Smooth muscle cell (in vitro differentiated cells): ENCODE measurements around the gene B3GNT8. TPM values are rescaled to one million over a fixed set of nuclear protein-coding genes. Genes with fewer than 3 reads are reported as not detected.

ENCODE experiments used
- DNase-seq: peaks from one replicate; lab custom pipeline; 2025; ENCODE audit not compliant: unreplicated experiment; lab: John Stamatoyannopoulos, UW
- H2AFZ ChIP-seq: fragments of 200-600 bp; sonication (generic); 2 replicates; pipeline ENCODE4 v1.6.0; 2016; ENCODE audit warnings: antibody characterized with exemption, low read depth, mild to moderate bottlenecking
- H3F3A ChIP-seq: fragments of 200-600 bp; sonication (generic); 2 replicates; pipeline ENCODE4 v1.6.0; 2017; ENCODE audit warnings: antibody characterized with exemption, low read depth
- H3K27ac ChIP-seq: fragments of 200-600 bp; sonication (generic); 2 replicates; pipeline ENCODE4 v1.5.1; 2016; ENCODE audit warnings: low read depth, mild to moderate bottlenecking
- H3K27me3 ChIP-seq: fragments of 200-600 bp; sonication (generic); 2 replicates; pipeline ENCODE4 v1.6.1; 2016; ENCODE audit warnings: low read depth, mild to moderate bottlenecking
- H3K36me3 ChIP-seq: fragments of 200-600 bp; sonication (generic); 2 replicates; pipeline ENCODE4 v1.5.1; 2016; ENCODE audit warnings: low read depth
- H3K4me1 ChIP-seq: fragments of 200-600 bp; sonication (generic); 2 replicates; pipeline ENCODE4 v1.5.1; 2016; ENCODE audit warnings: low read depth
- H3K4me2 ChIP-seq: fragments of 200-600 bp; sonication (generic); 2 replicates; pipeline ENCODE4 v1.6.0; 2016; ENCODE audit warnings: mild to moderate bottlenecking
- H3K4me3 ChIP-seq: fragments of 200-600 bp; sonication (generic); 2 replicates; pipeline ENCODE4 v1.5.1; 2016; ENCODE audit warnings: mild to moderate bottlenecking
- H3K79me2 ChIP-seq: fragments of 200-600 bp; sonication (generic); 2 replicates; pipeline ENCODE4 v1.6.0; 2016; ENCODE audit warnings: low read depth, mild to moderate bottlenecking
- H3K9ac ChIP-seq: fragments of 200-600 bp; sonication (generic); 2 replicates; pipeline ENCODE4 v1.6.0; 2016; ENCODE audit warnings: low read depth
- H3K9me3 ChIP-seq: fragments of 200-600 bp; sonication (generic); replicated peaks from 2 replicates; pipeline ENCODE4 v1.5.1; 2016; ENCODE audit warnings: low read depth
- H4K20me1 ChIP-seq: fragments of 200-600 bp; sonication (generic); 2 replicates; pipeline ENCODE4 v1.6.0; 2016; ENCODE audit warnings: low read depth
- WGBS: methylation state at CpG from one replicate; pipeline ENCODE4 v1.1.7; 2016; ENCODE audit warnings: low lambda C conversion rate; 5-methylcytosine and 5-hydroxymethylcytosine counted together
- polyA plus RNA-seq: library from polyadenylated mRNA; unstranded; fragments of >200 nt; fragmentation: Nextera tagmentation; extraction: Ambion mirVana; gene quantifications from 2 replicates; pipeline ENCODE4 v1.2.1, GENCODE V29; 2016
- total RNA-seq: library from RNA; depleted of rRNA; stranded (reverse); fragments of >200 nt; gene quantifications from 2 replicates; pipeline ENCODE4 v1.2.3, GENCODE V29; 2014
- TF ChIP-seq, protein P1 (sequence below): fragments of 200-600 bp; sonication (generic); IDR thresholded peaks from 2 replicates; pipeline ENCODE4 v1.5.1; 2017; ENCODE audit warnings: borderline replicate concordance, mild to moderate bottlenecking, antibody characterized with exemption; ENCODE audit not compliant: insufficient read depth, poor library complexity, severe bottlenecking

Gene B3GNT8
- total and polyA plus RNA-seq, 2 experiments from 2014 or later: 0.85 to 1.7 TPM

DNA sequence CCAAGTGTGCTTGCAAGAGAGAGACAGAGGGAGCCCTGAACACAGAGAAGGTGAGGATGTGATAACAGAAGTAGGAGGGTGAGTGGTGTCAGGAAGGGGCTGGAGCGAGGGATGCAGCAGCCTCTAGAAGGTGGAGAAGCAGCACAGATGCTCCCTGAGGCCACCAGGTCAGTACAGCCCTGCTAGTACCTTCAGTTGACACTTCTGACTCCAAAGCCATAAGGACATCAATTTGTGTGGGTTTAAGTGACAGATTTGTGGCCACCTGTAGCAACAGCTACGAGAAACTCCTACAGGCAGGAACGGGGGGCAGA, 22.6 kb upstream of the B3GNT8 start:
- Histone ChIP-seq H3K9me3 (no peaks in the 10 kb centered on the region), H3K36me3 (no peaks in the 10 kb centered on the region), H3F3A (no peaks in the 10 kb centered on the region), H3K4me1 (no peaks in the 10 kb centered on the region), H3K27ac (no peak overlapping the region), H3K4me3 (no peak overlapping the region), H4K20me1 (no peaks in the 10 kb centered on the region), H3K79me2 (no peaks in the 10 kb centered on the region), H3K27me3 (peaks cover 7% of the 10 kb centered on the region), H2AFZ (no peak overlapping the region), H3K4me2 (no peak overlapping the region), H3K9ac (no peak overlapping the region)
- DNase-seq: no peak
- 86% methylated on average over 3 of the region's 3 CpGs for WGBS
- TF ChIP-seq, protein P1, sequence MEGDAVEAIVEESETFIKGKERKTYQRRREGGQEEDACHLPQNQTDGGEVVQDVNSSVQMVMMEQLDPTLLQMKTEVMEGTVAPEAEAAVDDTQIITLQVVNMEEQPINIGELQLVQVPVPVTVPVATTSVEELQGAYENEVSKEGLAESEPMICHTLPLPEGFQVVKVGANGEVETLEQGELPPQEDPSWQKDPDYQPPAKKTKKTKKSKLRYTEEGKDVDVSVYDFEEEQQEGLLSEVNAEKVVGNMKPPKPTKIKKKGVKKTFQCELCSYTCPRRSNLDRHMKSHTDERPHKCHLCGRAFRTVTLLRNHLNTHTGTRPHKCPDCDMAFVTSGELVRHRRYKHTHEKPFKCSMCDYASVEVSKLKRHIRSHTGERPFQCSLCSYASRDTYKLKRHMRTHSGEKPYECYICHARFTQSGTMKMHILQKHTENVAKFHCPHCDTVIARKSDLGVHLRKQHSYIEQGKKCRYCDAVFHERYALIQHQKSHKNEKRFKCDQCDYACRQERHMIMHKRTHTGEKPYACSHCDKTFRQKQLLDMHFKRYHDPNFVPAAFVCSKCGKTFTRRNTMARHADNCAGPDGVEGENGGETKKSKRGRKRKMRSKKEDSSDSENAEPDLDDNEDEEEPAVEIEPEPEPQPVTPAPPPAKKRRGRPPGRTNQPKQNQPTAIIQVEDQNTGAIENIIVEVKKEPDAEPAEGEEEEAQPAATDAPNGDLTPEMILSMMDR: no peak

DNA sequence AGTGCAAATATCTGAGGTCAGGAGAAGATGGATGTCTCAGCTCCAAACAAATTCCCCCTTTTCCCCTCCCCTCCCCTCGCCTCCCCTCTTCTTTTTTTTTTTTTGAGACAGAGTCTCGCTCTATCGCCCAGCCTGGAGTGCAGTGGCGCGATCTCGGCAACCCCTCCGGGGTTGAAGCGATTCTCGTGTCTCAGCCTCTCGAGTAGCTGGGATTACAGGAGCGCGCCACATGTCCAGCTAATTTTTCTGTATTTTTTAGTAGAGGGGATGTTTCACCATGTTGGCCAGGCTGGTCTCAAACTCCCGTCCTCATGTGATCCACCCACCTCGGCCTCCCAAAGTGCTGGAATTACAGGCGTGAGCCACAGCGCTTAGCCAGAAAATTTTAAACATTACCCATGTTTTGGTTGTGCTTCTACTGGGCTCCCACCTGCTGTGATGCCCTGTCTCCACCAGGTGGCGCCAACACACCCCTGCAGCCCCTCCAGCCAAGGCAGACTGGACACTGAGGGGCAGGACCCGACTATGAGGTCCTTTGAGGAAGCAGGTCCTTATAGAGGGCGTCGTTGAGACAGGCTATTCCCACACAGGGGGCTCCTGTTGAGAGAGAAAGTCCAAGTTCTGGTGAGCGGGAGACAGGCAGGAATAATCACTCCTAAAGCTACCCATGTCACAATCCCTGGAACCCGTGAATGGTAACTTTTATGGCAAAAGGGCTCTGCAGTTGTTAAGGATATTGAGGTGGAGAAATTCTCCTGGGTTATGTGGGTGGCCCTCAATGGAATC, 22.1 kb upstream of the B3GNT8 start:
- Histone ChIP-seq H3K4me3 (peak overlapping the region; percentile 34), H3K79me2 (no peaks in the 10 kb centered on the region), H3K4me1 (no peaks in the 10 kb centered on the region), H3K27me3 (peaks cover 7% of the 10 kb centered on the region), H3K9ac (no peak overlapping the region), H3K27ac (no peak overlapping the region), H3F3A (no peaks in the 10 kb centered on the region), H4K20me1 (no peaks in the 10 kb centered on the region), H2AFZ (peak overlapping the region; percentile 87), H3K9me3 (no peaks in the 10 kb centered on the region), H3K4me2 (peak overlapping the region; percentile 83), H3K36me3 (no peaks in the 10 kb centered on the region)
- 26% methylated on average over 18 of the region's 22 CpGs for WGBS
- TF ChIP-seq, protein P1: peak; percentile 98
- peak; percentile 46 for DNase-seq

DNA sequence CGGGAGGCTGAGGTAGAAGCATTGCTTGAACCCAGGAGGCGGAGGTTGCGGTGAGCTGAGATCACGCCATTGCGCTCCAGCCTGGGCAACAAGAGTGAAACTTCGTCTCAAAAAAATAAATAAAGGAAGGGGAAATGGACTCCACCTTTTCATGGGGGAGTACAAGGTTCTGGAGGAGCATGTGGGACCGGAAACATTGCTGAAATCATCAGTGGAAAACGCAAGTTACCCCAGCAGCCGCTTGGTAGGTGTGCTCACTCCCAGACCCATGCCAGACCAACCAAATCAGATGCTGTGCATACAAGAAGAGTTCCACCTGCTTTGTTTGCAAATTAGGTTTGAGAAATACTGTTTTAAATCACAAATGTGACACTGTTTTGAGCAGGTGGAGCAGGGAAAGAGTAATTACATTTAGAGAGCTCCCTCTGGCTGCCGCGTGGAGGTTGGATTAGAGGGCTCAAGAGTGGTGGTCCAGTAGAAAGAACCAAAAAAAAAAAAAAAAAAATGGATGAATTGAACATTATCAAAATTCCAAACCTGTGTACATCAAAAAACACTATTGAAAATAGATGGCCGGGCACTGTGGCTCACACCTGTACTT, 20.7 kb upstream of the B3GNT8 start:
- no peaks in the 10 kb centered on the region for H4K20me1 ChIP-seq

More for the DNA sequence above, 20.7 kb upstream of the B3GNT8 start:
- no peak overlapping the region for H3K27ac ChIP-seq
- H3K4me1 ChIP-seq: no peaks in the 10 kb centered on the region
- H3K27me3 ChIP-seq: peaks cover 7% of the 10 kb centered on the region
- H3K36me3 ChIP-seq: no peaks in the 10 kb centered on the region
- H3K9ac ChIP-seq: no peak overlapping the region
- no peak overlapping the region for H2AFZ ChIP-seq
- no peaks in the 10 kb centered on the region for H3K9me3 ChIP-seq
- no peaks in the 10 kb centered on the region for H3K79me2 ChIP-seq
- H3K4me2 ChIP-seq: no peak overlapping the region
- DNase-seq: no peak
- TF ChIP-seq, protein P1: no peak
- no peak overlapping the region for H3K4me3 ChIP-seq
- no peaks in the 10 kb centered on the region for H3F3A ChIP-seq
- WGBS: 74% methylated on average over 12 of the region's 12 CpGs
